Middle frontal gyrus (tissue), 1 donor: ENCODE results near the gene LSM2.
"Not testable (repeated sequence)": the region's sequence is repeated elsewhere in the genome, so short reads cannot be mapped to it uniquely, and the experiment has no call there.

ENCODE experiments used
- DNase-seq: peaks from one replicate; pipeline ENCODE4 v3.0.0-alpha.2; 2015; ENCODE audit warnings: low spot score; ENCODE audit errors: extremely low spot score

The LSM2 gene

GRCh38 chr6:31827286-31828079 lies 20.7 kb upstream of the LSM2 start, which contains the start of gene HSPA1B:
Gene HSPA1B, plus strand, starts transcription at chr6:31827738. Its CDS starts 213 bp downstream, at chr6:31827951.
- DNase-seq: peak; percentile 92

- DNase-seq: no peak
Observed at GRCh38 chr6:31826793-31827285, 20.1 kb upstream of the LSM2 start.

GRCh38 chr6:31825553-31825952 lies 18.8 kb upstream of the LSM2 start:
- no peak for DNase-seq

GRCh38 chr6:31823592-31824196 lies 16.9 kb upstream of the LSM2 start:
- DNase-seq: not testable (repeated sequence)

GRCh38 chr6:31822036-31822821 lies 15.5 kb upstream of the LSM2 start:
- peak; percentile 59 for DNase-seq

- peak; percentile 53 for DNase-seq
Observed at GRCh38 chr6:31821301-31822035, 14.7 kb upstream of the LSM2 start.

GRCh38 chr6:31820399-31820798 lies 13.6 kb upstream of the LSM2 start:
- not testable (repeated sequence) for DNase-seq

GRCh38 chr6:31819871-31820299 lies 13.1 kb upstream of the LSM2 start:
- no peak for DNase-seq

GRCh38 chr6:31817929-31818511 lies 11.3 kb upstream of the LSM2 start:
- not testable (repeated sequence) for DNase-seq

GRCh38 chr6:31817133-31817928 lies 10.6 kb upstream of the LSM2 start:
- not testable (repeated sequence) for DNase-seq

- peak; percentile 92 for DNase-seq
Observed at GRCh38 chr6:31815025-31815838, 8.5 kb upstream of the LSM2 start, which contains the start of the genes HSPA1A and HSPA1L. Gene HSPA1A, plus strand, starts transcription at chr6:31815543. Its CDS starts 214 bp downstream, at chr6:31815757. Gene HSPA1L, minus strand, starts transcription at chr6:31815283. Its CDS starts 3,311 bp downstream, at chr6:31811972.

- peak; percentile 84 for DNase-seq
Observed at GRCh38 chr6:31814677-31815024, 7.9 kb upstream of the LSM2 start.

GRCh38 chr6:31813465-31813849 lies 6.7 kb upstream of the LSM2 start:
- no peak for DNase-seq

GRCh38 chr6:31811645-31812044 lies 4.9 kb upstream of the LSM2 start:
- no peak for DNase-seq

- not testable (repeated sequence) for DNase-seq
Observed at GRCh38 chr6:31808599-31808998, 1.8 kb upstream of the LSM2 start.

- DNase-seq: no peak
Observed at GRCh38 chr6:31805939-31806469, 762 bp downstream of the LSM2 start.

- DNase-seq: not testable (repeated sequence)
Observed at GRCh38 chr6:31801031-31801927, 5.5 kb downstream of the LSM2 start.

- no peak for DNase-seq
Observed at GRCh38 chr6:31799781-31800180, 7.0 kb downstream of the LSM2 start.
